ENCODE results near the gene FRMD8. TPM values are rescaled to one million over a fixed set of nuclear protein-coding genes. Genes with fewer than 3 reads are reported as not detected.

FRMD8 gene
- total and polyA plus RNA-seq, 2 of the 4 experiments (the other 2 are of a cell fraction) = 11.3 to 19.8 TPM

- peak; percentile 33; the same call in 1 of the 2 replicates for TF ChIP-seq FOS (IDR thresholded peaks at IDR 0.05; ENCODE audit: low read depth, low read length)
- TF ChIP-seq RAD21 (IDR thresholded peaks at IDR 0.05; ENCODE audit: low read length) = no peak
- TF ChIP-seq NFE2L2 (IDR thresholded peaks at IDR 0.05; ENCODE audit: low read depth, low read length) = peak; percentile 97
Measured at GRCh38 chr11:65418681-65419459, 32.4 kb downstream of the FRMD8 start (continued).

- Histone ChIP-seq H4K5ac (ENCODE audit: low read depth, low read length) (peak overlapping the region; percentile 79), H2BK20ac (ENCODE audit: low read depth, low read length) (peak overlapping the region; percentile 94), H3K56ac (ENCODE audit: extremely low read depth, insufficient read depth, low read length) (peak overlapping the region; percentile 98), H3K36me3 (ENCODE audit: control insufficient read depth, insufficient read depth, low read length) (peaks cover 11% of the 10 kb centered on the region), H4K8ac (ENCODE audit: low read depth in 2 of 2, low read length in 2 of 2) (peak overlapping the region; percentile 73 to 91), H2AFZ (replicated peaks; ENCODE audit: low read length, poor library complexity) (peak overlapping the region; percentile 86), H3K23ac (ENCODE audit: low read depth, low read length) (peak overlapping the region; percentile 98), H3K27ac (ENCODE audit: insufficient read depth, low read length) (peak overlapping the region; percentile 98), H2BK5ac (ENCODE audit: low read depth, low read length, poor library complexity, severe bottlenecking) (peak overlapping the region; percentile 82), H3K79me1 (ENCODE audit: low read depth in 1 of 2, low read length in 2 of 2) (peaks cover 10 to 61% of the 10 kb centered on the region in 2 experiments; a peak in 2 of 4 replicates), H2AK9ac (replicated peaks; ENCODE audit: low read depth, low read length, poor library complexity) (peak overlapping the region; percentile 100), H3K4me1 (ENCODE audit: control insufficient read depth, insufficient read depth, low read length) (peaks cover 38% of the 10 kb centered on the region), H3K9me3 (ENCODE audit: control insufficient read depth, insufficient read depth, low read length) (no peaks in the 10 kb centered on the region), H3K4me3 (ENCODE audit: insufficient read depth, low read depth, low read length) (peak overlapping the region; percentile 16; the same call in 1 of the 2 replicates), H3K14ac (replicated peaks; ENCODE audit: low read depth, low read length) (peak overlapping the region; percentile 97), H3K4me2 (ENCODE audit: low read depth, low read length) (peak overlapping the region; percentile 70), H3K9me1 (ENCODE audit: insufficient read depth, low read length) (no peaks in the 10 kb centered on the region), H2BK120ac (ENCODE audit: low read depth, low read length) (peak overlapping the region; percentile 99), H2AK5ac (ENCODE audit: low read depth, low read length) (peak overlapping the region; percentile 96), H3K27me3 (ENCODE audit: control insufficient read depth, insufficient read depth, low read length) (no peaks in the 10 kb centered on the region), H3K9ac (ENCODE audit: low read depth, low read length) (peak overlapping the region; percentile 79), H4K91ac (ENCODE audit: insufficient read depth, low read depth, low read length) (peak overlapping the region; percentile 99), H3K18ac (ENCODE audit: low read depth, low read length) (peak overlapping the region; percentile 95), H3K4ac (ENCODE audit: low read depth, low read length) (peak overlapping the region; percentile 100), H2BK15ac (ENCODE audit: low read depth, low read length) (peak overlapping the region; percentile 98; the same call in 2 of the 3 replicates), H4K20me1 (ENCODE audit: insufficient read depth, low read length) (peaks cover 29% of the 10 kb centered on the region)
- intact Hi-C loops (cut with micrococcal nuclease) (no loop called here), in situ Hi-C loops (cut with MboI; ENCODE audit: low sequenced_read_pairs) (no loop called here), dilution Hi-C loops (cut with HindIII; ENCODE audit: low sequenced_read_pairs, unreplicated experiment) (no loop called here)
- ChIA-PET POLR2A (ENCODE audit: unreplicated experiment) (interaction anchor here (0.9 to 6.8 kb wide), 6 partner anchors 21 to 89 kb away, joined by 3 to 142 read pairs (median 37); partner anchors contain the start of gene MALAT1), CTCF (interaction anchor here (1.0 to 1.5 kb wide), 2 partner anchors 79 to 92 kb away, joined by 3 to 6 read pairs; partner anchors contain the start of gene MALAT1)
- TF ChIP-seq RCOR1 (IDR thresholded peaks at IDR 0.05; ENCODE audit: insufficient replicate concordance, low read length) = no peak
- TF ChIP-seq USF2 (IDR thresholded peaks at IDR 0.05; ENCODE audit: low read depth, low read length) = no peak
- no peak for TF ChIP-seq FOS (IDR thresholded peaks at IDR 0.05; ENCODE audit: low read depth, low read length)
- TF ChIP-seq CTCF (conservative IDR thresholded peaks at IDR 0.05; ENCODE audit: low read depth, low read length) = no peak
- no peak for TF ChIP-seq MAZ (IDR thresholded peaks at IDR 0.05; ENCODE audit: borderline replicate concordance, low read depth, low read length)
- TF ChIP-seq RAD21 (IDR thresholded peaks at IDR 0.05; ENCODE audit: low read length) = no peak
- no peak for TF ChIP-seq RFX5 (IDR thresholded peaks at IDR 0.05; ENCODE audit: low read depth, low read length)
- no peak for TF ChIP-seq POLR2A (IDR thresholded peaks at IDR 0.05; ENCODE audit: low read depth, low read length)
- TF ChIP-seq BHLHE40 (IDR thresholded peaks at IDR 0.05; ENCODE audit: low read depth, low read length) = no peak
- no peak for TF ChIP-seq ELK1 (IDR thresholded peaks at IDR 0.05; ENCODE audit: borderline replicate concordance, low read depth, low read length)
- ATAC-seq (ENCODE audit: low read depth) (no peak), DNase-seq (no peak)
- 33% methylated on average over 3 of the region's 7 CpGs; no CpG with 5 or more reads in 1 of the 2 experiments for WGBS, 2 experiments (ENCODE audit: extremely low coverage in 2 of 2, insufficient read length in 1 of 2)
- BruUV-seq (replicated peaks) = TSS peak; percentile 79
Measured at GRCh38 chr11:65419460-65419771, 33.0 kb downstream of the FRMD8 start.

Data from IMR-90 (cell line).